ENCODE data around the gene PANX2. TPM values are rescaled to one million over a fixed set of nuclear protein-coding genes. Genes with fewer than 3 reads are reported as not detected.
A peak's percentile ranks its signal among the peaks of the same experiment; 100 is the strongest.
"Not testable (repeated sequence)": the region's sequence is repeated elsewhere in the genome, so short reads cannot be mapped to it uniquely, and the experiment has no call there.

PANX2 gene
- total and polyA plus RNA-seq, 2 donors = 0.09 to 1.6 TPM

DNA sequence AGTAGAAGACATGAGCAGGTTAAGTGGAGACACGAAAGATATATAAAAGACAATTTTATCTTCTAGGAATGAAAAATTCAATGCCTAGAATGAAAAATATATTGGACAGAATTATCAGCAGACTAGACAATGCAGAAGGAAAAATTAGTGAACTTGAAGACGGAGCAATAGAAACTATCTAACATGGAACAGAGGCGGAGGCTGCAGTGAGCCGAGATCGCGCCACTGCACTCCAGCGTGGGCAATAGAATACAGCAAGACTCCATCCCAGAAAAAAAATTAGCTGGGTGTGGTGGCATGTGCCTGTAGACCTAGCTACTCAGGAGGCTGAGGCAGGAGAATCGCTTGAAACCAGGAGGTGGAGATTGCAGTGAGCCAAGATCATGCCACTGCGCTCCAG, 33.3 kb upstream of the PANX2 start:
- not testable (repeated sequence) for H3K4me1 ChIP-seq (ENCODE audit: control insufficient read depth in 2 of 2, insufficient read depth in 2 of 2, low read length in 2 of 2)
- over 99% methylated on average over 9 of the region's 9 CpGs for WGBS

DNA sequence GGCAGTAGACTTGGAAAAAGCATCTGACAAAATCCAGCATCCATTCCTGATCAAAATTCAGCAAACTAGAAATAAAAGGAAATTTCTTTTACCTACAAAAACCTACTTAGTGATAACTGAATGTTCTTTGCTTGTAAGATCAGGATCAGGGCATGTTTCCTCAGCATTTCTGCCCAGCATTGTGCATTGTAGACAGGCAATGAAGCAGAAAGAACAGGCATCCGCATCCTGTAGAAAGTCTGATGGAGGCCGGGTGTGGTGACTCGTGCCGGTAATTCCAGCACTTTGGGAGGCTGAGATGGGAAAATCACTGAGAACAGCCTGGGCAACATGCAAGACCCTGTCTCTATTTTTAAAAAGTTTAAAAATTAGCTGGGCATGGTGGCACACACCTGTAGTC, 32.5 kb upstream of the PANX2 start:
- no peak overlapping the region for H3K27ac ChIP-seq (ENCODE audit: low read depth in 1 of 2, low read length in 1 of 2)
- H3K4me1 ChIP-seq (ENCODE audit: control insufficient read depth in 2 of 2, insufficient read depth in 2 of 2, low read length in 2 of 2) = peaks cover 4 to 8% of the 10 kb centered on the region in 2 donors
- no peaks in the 10 kb centered on the region for H3K36me3 ChIP-seq (ENCODE audit: control insufficient read depth in 2 of 2, insufficient read depth in 2 of 2, low read length in 1 of 2)
- DNase-seq (ENCODE audit: low read depth in 6 of 9, low spot score in 9 of 9) = no peak
- H3K4me3 ChIP-seq (ENCODE audit: low read length in 2 of 2) = no peak overlapping the region
- no peaks in the 10 kb centered on the region for H3K9me3 ChIP-seq (ENCODE audit: control insufficient read depth in 2 of 2, insufficient read depth in 1 of 2, low read length in 1 of 2)
- H3K27me3 ChIP-seq (ENCODE audit: control insufficient read depth in 2 of 2, insufficient read depth in 1 of 2, low read length in 1 of 2) = no peaks in the 10 kb centered on the region
- 95% methylated on average over 4 of the region's 4 CpGs for WGBS

More for the DNA sequence above, 33.3 kb upstream of the PANX2 start:
- not testable (repeated sequence) for H3K27me3 ChIP-seq (ENCODE audit: control insufficient read depth in 2 of 2, insufficient read depth in 1 of 2, low read length in 1 of 2); H3K4me3 ChIP-seq (ENCODE audit: low read length in 2 of 2); H3K36me3 ChIP-seq (ENCODE audit: control insufficient read depth in 2 of 2, insufficient read depth in 2 of 2, low read length in 1 of 2); H3K27ac ChIP-seq (ENCODE audit: low read depth in 1 of 2, low read length in 1 of 2); DNase-seq (ENCODE audit: low read depth in 6 of 9, low spot score in 9 of 9); H3K9me3 ChIP-seq (ENCODE audit: control insufficient read depth in 2 of 2, insufficient read depth in 1 of 2, low read length in 1 of 2)

DNA sequence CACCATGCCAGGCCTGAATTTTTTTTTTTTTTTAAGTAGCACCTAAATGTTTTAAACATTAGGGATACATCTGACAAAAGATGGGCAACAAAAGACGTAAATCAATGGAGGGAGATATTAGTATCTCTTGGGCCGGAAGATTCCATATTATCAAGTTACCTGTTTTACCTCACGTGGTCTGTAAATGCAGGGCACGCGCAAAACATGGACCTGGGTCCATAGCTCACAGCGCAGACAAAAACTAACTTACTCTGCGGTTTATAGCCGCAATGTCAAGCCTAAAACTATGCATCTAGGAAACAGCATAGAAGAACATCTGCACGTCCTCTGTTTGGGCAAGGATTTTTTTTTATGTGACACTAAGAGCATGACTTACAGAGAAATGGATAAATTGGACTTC, 31.5 kb upstream of the PANX2 start:
- H3K9me3 ChIP-seq (ENCODE audit: control insufficient read depth in 2 of 2, insufficient read depth in 1 of 2, low read length in 1 of 2) = no peaks in the 10 kb centered on the region
- no peak for DNase-seq (ENCODE audit: low read depth in 6 of 9, low spot score in 9 of 9)
- no peak overlapping the region for H3K27ac ChIP-seq (ENCODE audit: low read depth in 1 of 2, low read length in 1 of 2)
- H3K27me3 ChIP-seq (ENCODE audit: control insufficient read depth in 2 of 2, insufficient read depth in 1 of 2, low read length in 1 of 2) = no peaks in the 10 kb centered on the region
- peaks cover 4 to 8% of the 10 kb centered on the region in 2 donors for H3K4me1 ChIP-seq (ENCODE audit: control insufficient read depth in 2 of 2, insufficient read depth in 2 of 2, low read length in 2 of 2)
- H3K36me3 ChIP-seq (ENCODE audit: control insufficient read depth in 2 of 2, insufficient read depth in 2 of 2, low read length in 1 of 2) = no peaks in the 10 kb centered on the region
- H3K4me3 ChIP-seq (ENCODE audit: low read length in 2 of 2) = no peak overlapping the region
- WGBS = 89% methylated on average over 9 of the region's 9 CpGs

GRCh38 chr22:50139843-50140415, 30.6 kb upstream of the PANX2 start:
- Histone ChIP-seq H3K27ac (ENCODE audit: low read depth in 1 of 2, low read length in 1 of 2) (peak overlapping the region in 1 of 2 donors; percentile 28), H3K4me1 (ENCODE audit: control insufficient read depth in 2 of 2, insufficient read depth in 2 of 2, low read length in 2 of 2) (peaks cover 4 to 8% of the 10 kb centered on the region in 2 donors), H3K27me3 (ENCODE audit: control insufficient read depth in 2 of 2, insufficient read depth in 1 of 2, low read length in 1 of 2) (no peaks in the 10 kb centered on the region), H3K4me3 (ENCODE audit: low read length in 2 of 2) (no peak overlapping the region), H3K9me3 (ENCODE audit: control insufficient read depth in 2 of 2, insufficient read depth in 1 of 2, low read length in 1 of 2) (no peaks in the 10 kb centered on the region), H3K36me3 (ENCODE audit: control insufficient read depth in 2 of 2, insufficient read depth in 2 of 2, low read length in 1 of 2) (no peaks in the 10 kb centered on the region)
- WGBS = 51% methylated on average over 15 of the region's 15 CpGs
- peak in 6 of 9 donors; percentile 3 to 58 (median 20) for DNase-seq (ENCODE audit: low read depth in 6 of 9, low spot score in 9 of 9)

- Histone ChIP-seq H3K4me1 (ENCODE audit: control insufficient read depth in 2 of 2, insufficient read depth in 2 of 2, low read length in 2 of 2) (peaks cover 4 to 8% of the 10 kb centered on the region in 2 donors), H3K27ac (ENCODE audit: low read depth in 1 of 2, low read length in 1 of 2) (no peak overlapping the region), H3K27me3 (ENCODE audit: control insufficient read depth in 2 of 2, insufficient read depth in 1 of 2, low read length in 1 of 2) (no peaks in the 10 kb centered on the region), H3K9me3 (ENCODE audit: control insufficient read depth in 2 of 2, insufficient read depth in 1 of 2, low read length in 1 of 2) (no peaks in the 10 kb centered on the region), H3K36me3 (ENCODE audit: control insufficient read depth in 2 of 2, insufficient read depth in 2 of 2, low read length in 1 of 2) (no peaks in the 10 kb centered on the region), H3K4me3 (ENCODE audit: low read length in 2 of 2) (no peak overlapping the region)
- WGBS = 93% methylated on average over 3 of the region's 3 CpGs
- no peak for DNase-seq (ENCODE audit: low read depth in 6 of 9, low spot score in 9 of 9)
These were observed 29.9 kb upstream of the PANX2 start for GRCh38 chr22:50140615-50141014.

- peaks cover 4 to 8% of the 10 kb centered on the region in 2 donors for H3K4me1 ChIP-seq (ENCODE audit: control insufficient read depth in 2 of 2, insufficient read depth in 2 of 2, low read length in 2 of 2)
These were observed 29.1 kb upstream of the PANX2 start for GRCh38 chr22:50141462-50141861.

GRCh38 chr22:50141891-50142363, 28.6 kb upstream of the PANX2 start:
- Histone ChIP-seq H3K27ac (ENCODE audit: low read depth in 1 of 2, low read length in 1 of 2) (no peak overlapping the region), H3K9me3 (ENCODE audit: control insufficient read depth in 2 of 2, insufficient read depth in 1 of 2, low read length in 1 of 2) (no peaks in the 10 kb centered on the region), H3K36me3 (ENCODE audit: control insufficient read depth in 2 of 2, insufficient read depth in 2 of 2, low read length in 1 of 2) (no peaks in the 10 kb centered on the region), H3K4me3 (ENCODE audit: low read length in 2 of 2) (no peak overlapping the region), H3K27me3 (ENCODE audit: control insufficient read depth in 2 of 2, insufficient read depth in 1 of 2, low read length in 1 of 2) (no peaks in the 10 kb centered on the region), H3K4me1 (ENCODE audit: control insufficient read depth in 2 of 2, insufficient read depth in 2 of 2, low read length in 2 of 2) (peaks cover 4 to 8% of the 10 kb centered on the region in 2 donors)
- WGBS = 88% methylated on average over 11 of the region's 11 CpGs
- DNase-seq (ENCODE audit: low read depth in 6 of 9, low spot score in 9 of 9) = no peak

More at GRCh38 chr22:50141462-50141861, 29.1 kb upstream of the PANX2 start:
- H3K27me3 ChIP-seq (ENCODE audit: control insufficient read depth in 2 of 2, insufficient read depth in 1 of 2, low read length in 1 of 2) = no peaks in the 10 kb centered on the region
- no peaks in the 10 kb centered on the region for H3K9me3 ChIP-seq (ENCODE audit: control insufficient read depth in 2 of 2, insufficient read depth in 1 of 2, low read length in 1 of 2)
- H3K4me3 ChIP-seq (ENCODE audit: low read length in 2 of 2) = no peak overlapping the region
- WGBS = 97% methylated on average over 6 of the region's 6 CpGs
- H3K27ac ChIP-seq (ENCODE audit: low read depth in 1 of 2, low read length in 1 of 2) = no peak overlapping the region
- no peak for DNase-seq (ENCODE audit: low read depth in 6 of 9, low spot score in 9 of 9)
- no peaks in the 10 kb centered on the region for H3K36me3 ChIP-seq (ENCODE audit: control insufficient read depth in 2 of 2, insufficient read depth in 2 of 2, low read length in 1 of 2)

DNA sequence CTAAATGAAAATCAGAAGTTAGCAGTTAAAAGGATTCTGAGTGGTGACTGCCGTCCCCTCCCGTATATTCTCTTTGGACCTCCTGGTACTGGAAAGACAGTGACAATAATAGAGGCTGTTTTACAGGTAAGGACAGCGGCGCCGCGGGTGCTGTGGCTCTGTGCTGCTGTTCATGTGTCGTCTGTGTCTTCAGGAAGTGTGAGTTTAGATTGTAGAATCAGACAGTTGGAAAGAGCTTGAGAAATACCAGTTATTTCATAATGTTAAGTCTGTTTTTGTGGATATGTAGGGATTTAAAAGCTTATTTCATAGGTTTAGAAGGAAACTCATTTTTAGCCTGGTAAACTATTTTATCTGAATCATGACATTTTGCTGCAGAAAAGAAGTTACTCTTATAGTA, 27.4 kb upstream of the PANX2 start:
- H3K4me1 ChIP-seq (ENCODE audit: control insufficient read depth in 2 of 2, insufficient read depth in 2 of 2, low read length in 2 of 2) = peaks cover 4 to 8% of the 10 kb centered on the region in 2 donors
- no peak overlapping the region for H3K27ac ChIP-seq (ENCODE audit: low read depth in 1 of 2, low read length in 1 of 2)
- no peaks in the 10 kb centered on the region for H3K9me3 ChIP-seq (ENCODE audit: control insufficient read depth in 2 of 2, insufficient read depth in 1 of 2, low read length in 1 of 2)
- DNase-seq (ENCODE audit: low read depth in 6 of 9, low spot score in 9 of 9) = no peak
- WGBS = 95% methylated on average over 7 of the region's 7 CpGs
- no peaks in the 10 kb centered on the region for H3K27me3 ChIP-seq (ENCODE audit: control insufficient read depth in 2 of 2, insufficient read depth in 1 of 2, low read length in 1 of 2)
- no peak overlapping the region for H3K4me3 ChIP-seq (ENCODE audit: low read length in 2 of 2)
- no peaks in the 10 kb centered on the region for H3K36me3 ChIP-seq (ENCODE audit: control insufficient read depth in 2 of 2, insufficient read depth in 2 of 2, low read length in 1 of 2)

- Histone ChIP-seq H3K27ac (ENCODE audit: low read depth in 1 of 2, low read length in 1 of 2) (no peak overlapping the region), H3K27me3 (ENCODE audit: control insufficient read depth in 2 of 2, insufficient read depth in 1 of 2, low read length in 1 of 2) (no peaks in the 10 kb centered on the region), H3K4me1 (ENCODE audit: control insufficient read depth in 2 of 2, insufficient read depth in 2 of 2, low read length in 2 of 2) (peaks cover 4 to 8% of the 10 kb centered on the region in 2 donors), H3K9me3 (ENCODE audit: control insufficient read depth in 2 of 2, insufficient read depth in 1 of 2, low read length in 1 of 2) (no peaks in the 10 kb centered on the region), H3K4me3 (ENCODE audit: low read length in 2 of 2) (no peak overlapping the region), H3K36me3 (ENCODE audit: control insufficient read depth in 2 of 2, insufficient read depth in 2 of 2, low read length in 1 of 2) (no peaks in the 10 kb centered on the region)
- DNase-seq (ENCODE audit: low read depth in 6 of 9, low spot score in 9 of 9) = no peak
- WGBS = 92% methylated on average over 18 of the region's 18 CpGs
These were observed 26.4 kb upstream of the PANX2 start for GRCh38 chr22:50144005-50144614.
